Neuron (in vitro differentiated cells): ENCODE results near the gene POU6F2.

Source experiments
- H2AFZ ChIP-seq: one replicate; pipeline ENCODE4 v1.6.1; 2013; ENCODE audit warnings: low read depth, mild to moderate bottlenecking, inconsistent platforms, low read length, moderate library complexity
- H3K27me3 ChIP-seq: one replicate; pipeline ENCODE4 v1.6.1; 2013; ENCODE audit warnings: low read length; ENCODE audit not compliant: insufficient read depth
- H3K36me3 ChIP-seq: one replicate; pipeline ENCODE4 v1.6.1; 2013; ENCODE audit warnings: low read length; ENCODE audit not compliant: insufficient read depth
- H3K4me1 ChIP-seq: one replicate; pipeline ENCODE4 v1.6.1; 2013; ENCODE audit warnings: low read length; ENCODE audit not compliant: insufficient read depth
- H3K4me3 ChIP-seq: 2 replicates; pipeline ENCODE4 v1.5.1; 2013; ENCODE audit warnings: mild to moderate bottlenecking, low read length, moderate library complexity
- H3K9me3 ChIP-seq: one replicate; pipeline ENCODE4 v1.6.1; 2013; ENCODE audit warnings: low read length

Gene POU6F2

DNA sequence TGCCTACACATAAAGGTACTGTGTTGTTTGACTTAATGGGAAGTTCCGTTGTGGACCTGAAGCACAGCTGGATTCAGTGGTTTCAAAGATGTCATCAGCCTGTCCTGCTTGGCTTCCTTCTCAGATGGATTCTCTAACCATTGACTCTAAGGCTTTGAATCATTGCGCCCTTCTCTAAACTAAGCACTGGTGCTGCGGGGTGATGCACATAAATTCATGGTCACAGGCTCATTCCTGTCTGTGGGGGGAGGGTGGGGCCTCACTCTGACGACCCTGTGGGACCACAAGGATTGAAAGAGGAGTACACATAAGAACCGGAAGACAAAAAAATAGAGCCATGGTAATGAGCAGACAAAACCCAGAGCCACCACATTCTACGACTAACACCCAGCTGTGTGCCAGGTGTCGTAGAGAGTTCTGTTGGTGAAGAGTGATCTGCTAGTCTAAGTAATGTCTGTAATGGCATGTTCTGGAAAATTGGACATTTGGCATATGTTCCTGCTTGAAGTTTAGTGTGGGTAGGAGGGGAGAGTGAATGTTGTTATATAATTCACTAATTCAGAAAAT, 491.2 kb downstream of the POU6F2 start:
- no peaks in the 10 kb centered on the region for H3K36me3 ChIP-seq
- no peak overlapping the region for H3K4me3 ChIP-seq
- H3K9me3 ChIP-seq: no peaks in the 10 kb centered on the region
- no peak overlapping the region for H2AFZ ChIP-seq
- H3K4me1 ChIP-seq: no peaks in the 10 kb centered on the region
- no peaks in the 10 kb centered on the region for H3K27me3 ChIP-seq

- Histone ChIP-seq H3K4me1 (no peaks in the 10 kb centered on the region), H3K27me3 (no peaks in the 10 kb centered on the region), H2AFZ (no peak overlapping the region), H3K4me3 (no peak overlapping the region), H3K36me3 (no peaks in the 10 kb centered on the region), H3K9me3 (no peaks in the 10 kb centered on the region)
These were observed 503.2 kb downstream of the POU6F2 start for GRCh38 chr7:39480901-39481300.

DNA sequence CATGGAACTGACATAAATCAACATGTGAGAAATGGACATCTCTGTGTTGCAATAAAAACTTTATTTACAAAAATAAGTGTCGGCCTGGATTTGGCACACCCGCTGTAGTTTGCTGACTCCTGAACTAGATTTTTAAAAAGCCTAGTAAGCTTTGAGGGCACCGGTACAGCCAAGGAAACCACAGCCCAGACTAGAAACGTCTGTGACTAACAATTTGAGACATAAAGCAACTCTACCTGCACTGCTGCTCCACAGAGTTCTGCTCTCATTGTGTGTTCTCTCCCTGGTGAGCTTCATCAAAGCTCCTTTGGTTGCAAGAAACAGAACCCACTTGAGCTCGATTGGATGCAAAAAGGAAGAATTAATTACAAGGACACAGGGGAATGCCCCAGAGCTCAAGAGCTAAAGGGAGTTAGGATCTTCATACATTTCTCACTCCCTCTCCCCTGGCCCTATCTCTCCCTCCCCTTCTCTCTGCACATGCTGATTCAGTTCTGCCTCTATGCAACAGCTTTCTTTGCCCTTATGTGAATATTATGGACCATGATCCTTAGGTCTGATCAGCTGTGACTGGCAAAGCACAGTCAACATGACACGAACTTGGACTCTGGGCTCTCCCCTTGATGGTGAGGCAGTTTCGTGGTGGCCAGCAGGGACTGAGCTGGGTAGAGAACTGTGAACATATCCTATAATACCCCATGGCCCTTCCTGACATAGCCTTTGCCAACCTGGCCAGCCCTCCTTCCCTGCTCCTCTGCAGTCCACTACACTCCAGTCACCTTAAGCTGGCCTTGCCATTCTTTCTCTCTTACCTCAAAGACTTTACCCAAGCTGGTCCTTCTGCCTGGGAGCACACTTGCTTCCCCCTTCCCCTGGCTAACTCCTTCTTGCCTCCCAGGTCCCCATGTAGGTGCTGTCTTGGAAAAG, 511.0 kb downstream of the POU6F2 start:
- H3K9me3 ChIP-seq: no peaks in the 10 kb centered on the region
- H3K27me3 ChIP-seq: no peaks in the 10 kb centered on the region
- no peak overlapping the region for H2AFZ ChIP-seq
- no peaks in the 10 kb centered on the region for H3K36me3 ChIP-seq
- H3K4me1 ChIP-seq: no peaks in the 10 kb centered on the region
- H3K4me3 ChIP-seq: no peak overlapping the region

DNA sequence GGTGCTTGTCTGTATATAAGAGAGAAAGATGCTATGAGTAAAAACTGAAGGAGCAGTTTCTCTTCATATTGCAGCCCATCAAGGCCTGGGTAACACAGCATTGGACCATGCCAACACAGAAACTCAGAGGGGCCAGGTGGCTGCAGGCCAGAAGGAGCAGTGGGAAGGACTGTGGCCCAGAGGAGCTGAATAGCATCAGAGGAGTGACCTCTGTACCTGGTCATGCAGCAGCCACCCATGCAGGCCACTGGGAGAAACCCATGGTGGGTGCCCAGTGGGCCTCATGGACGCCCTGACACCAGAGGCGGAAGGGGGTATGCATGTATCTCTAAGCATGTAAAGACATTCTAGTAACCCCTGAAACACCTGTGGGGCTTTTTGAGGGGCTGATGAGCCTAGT, 512.6 kb downstream of the POU6F2 start:
- Histone ChIP-seq H3K4me1 (no peaks in the 10 kb centered on the region), H2AFZ (no peak overlapping the region), H3K36me3 (no peaks in the 10 kb centered on the region), H3K27me3 (no peaks in the 10 kb centered on the region), H3K9me3 (no peaks in the 10 kb centered on the region), H3K4me3 (no peak overlapping the region)

GRCh38 chr7:39493934-39494333, 516.2 kb downstream of the POU6F2 start:
- no peak overlapping the region for H2AFZ ChIP-seq
- H3K36me3 ChIP-seq: no peaks in the 10 kb centered on the region
- no peaks in the 10 kb centered on the region for H3K27me3 ChIP-seq
- no peaks in the 10 kb centered on the region for H3K4me1 ChIP-seq
- H3K4me3 ChIP-seq: no peak overlapping the region
- no peaks in the 10 kb centered on the region for H3K9me3 ChIP-seq

DNA sequence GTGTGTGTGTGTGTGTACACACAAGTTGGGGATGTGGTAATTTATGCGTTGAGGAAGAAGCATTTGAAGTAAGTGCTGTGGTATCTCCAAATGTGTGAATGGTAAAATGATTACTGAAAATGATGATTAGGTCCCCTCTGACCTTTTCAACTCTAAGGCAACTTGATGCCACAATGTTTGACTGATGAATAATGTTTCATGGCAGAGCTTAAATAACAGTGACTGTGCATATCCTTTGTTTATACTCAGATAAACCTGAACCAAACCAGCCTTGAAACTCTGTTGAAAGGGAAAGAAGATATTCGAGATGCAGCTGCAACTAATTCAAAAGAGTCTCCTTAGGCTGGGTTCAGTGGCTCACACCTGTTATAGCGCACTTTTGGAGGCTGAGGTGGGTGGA, 523.6 kb downstream of the POU6F2 start:
- peaks cover 2% of the 10 kb centered on the region for H3K27me3 ChIP-seq
- H3K4me1 ChIP-seq: no peaks in the 10 kb centered on the region
- no peak overlapping the region for H2AFZ ChIP-seq
- no peaks in the 10 kb centered on the region for H3K36me3 ChIP-seq
- no peaks in the 10 kb centered on the region for H3K9me3 ChIP-seq
- no peak overlapping the region for H3K4me3 ChIP-seq

- H3K27me3 ChIP-seq: no peaks in the 10 kb centered on the region
- H2AFZ ChIP-seq: no peak overlapping the region
- no peaks in the 10 kb centered on the region for H3K9me3 ChIP-seq
- H3K4me1 ChIP-seq: no peaks in the 10 kb centered on the region
- H3K36me3 ChIP-seq: no peaks in the 10 kb centered on the region
- H3K4me3 ChIP-seq: no peak overlapping the region
These were observed 527.3 kb downstream of the POU6F2 start for GRCh38 chr7:39504963-39505362.

DNA sequence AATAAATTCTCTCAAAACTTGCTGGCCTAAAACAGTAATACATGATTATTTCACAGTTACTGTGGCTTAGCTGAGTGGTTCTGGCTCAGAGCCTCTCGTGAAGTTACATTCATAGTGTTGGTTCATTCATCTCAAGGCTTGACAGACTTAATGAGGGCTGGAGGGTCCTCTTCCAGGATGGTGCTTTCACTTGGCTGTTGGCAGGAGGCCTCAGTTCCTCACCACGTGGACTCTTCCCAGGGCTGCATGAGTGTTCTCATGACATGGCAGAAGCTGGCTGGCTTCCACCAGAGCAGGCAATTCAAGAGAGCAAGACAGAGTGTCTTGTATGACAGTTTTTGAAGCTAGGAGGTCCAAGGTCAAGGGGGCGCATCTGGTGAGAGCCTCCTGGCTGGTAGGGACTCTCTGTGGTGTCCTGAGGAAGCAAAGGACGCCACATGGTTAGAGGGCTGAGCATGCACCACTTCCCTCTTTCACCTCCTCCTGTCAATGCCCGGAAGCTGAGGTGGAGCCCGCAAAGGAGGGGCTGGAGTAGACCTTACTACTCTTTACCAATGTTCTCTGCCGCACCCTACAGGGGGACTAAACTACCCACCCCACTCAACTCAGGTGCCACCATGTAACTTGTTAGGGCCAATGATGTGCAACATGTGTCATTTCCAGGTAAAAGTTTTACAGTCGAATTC, 530.3 kb downstream of the POU6F2 start:
- no peak overlapping the region for H2AFZ ChIP-seq
- H3K9me3 ChIP-seq: no peaks in the 10 kb centered on the region
- no peaks in the 10 kb centered on the region for H3K27me3 ChIP-seq
- H3K4me3 ChIP-seq: no peak overlapping the region
- H3K4me1 ChIP-seq: no peaks in the 10 kb centered on the region
- H3K36me3 ChIP-seq: no peaks in the 10 kb centered on the region

GRCh38 chr7:39509436-39509835, 531.7 kb downstream of the POU6F2 start:
- peaks cover 2% of the 10 kb centered on the region for H3K27me3 ChIP-seq
- no peak overlapping the region for H3K4me3 ChIP-seq

GRCh38 chr7:39509912-39510311, 532.2 kb downstream of the POU6F2 start:
- Histone ChIP-seq H3K36me3 (no peaks in the 10 kb centered on the region), H3K4me3 (no peak overlapping the region), H2AFZ (no peak overlapping the region), H3K4me1 (no peaks in the 10 kb centered on the region), H3K9me3 (no peaks in the 10 kb centered on the region), H3K27me3 (peaks cover 2% of the 10 kb centered on the region)

More at GRCh38 chr7:39509436-39509835, 531.7 kb downstream of the POU6F2 start:
- Histone ChIP-seq H3K9me3 (no peaks in the 10 kb centered on the region), H2AFZ (no peak overlapping the region), H3K4me1 (no peaks in the 10 kb centered on the region), H3K36me3 (no peaks in the 10 kb centered on the region)

DNA sequence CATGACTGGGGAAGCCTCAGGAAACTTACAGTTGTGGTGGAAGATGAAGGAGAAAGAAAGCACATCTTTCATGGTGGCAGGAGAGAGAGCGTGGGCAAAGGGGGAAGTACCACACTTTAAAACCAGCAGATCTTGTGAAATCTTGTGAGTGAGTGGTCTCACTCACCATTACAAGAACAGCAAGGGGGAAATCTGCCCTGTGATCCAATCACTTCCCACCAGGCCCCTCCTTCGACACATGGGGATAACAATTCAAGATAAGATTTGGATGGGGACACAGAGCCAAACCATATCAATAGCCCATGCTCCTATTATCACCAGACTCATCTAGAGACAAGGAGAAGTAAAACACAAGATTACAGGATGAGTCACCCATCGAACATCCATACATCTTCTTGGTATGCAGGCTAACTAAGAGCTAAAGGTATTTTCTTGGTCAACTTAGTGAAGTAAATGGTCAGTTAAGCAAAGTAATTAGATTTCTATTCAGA, 533.2 kb downstream of the POU6F2 start:
- Histone ChIP-seq H3K4me1 (no peaks in the 10 kb centered on the region), H3K27me3 (peaks cover 4% of the 10 kb centered on the region), H3K9me3 (no peaks in the 10 kb centered on the region), H3K4me3 (no peak overlapping the region), H3K36me3 (no peaks in the 10 kb centered on the region), H2AFZ (no peak overlapping the region)

- Histone ChIP-seq H3K9me3 (no peaks in the 10 kb centered on the region), H3K27me3 (peaks cover 12% of the 10 kb centered on the region), H3K36me3 (no peaks in the 10 kb centered on the region), H2AFZ (no peak overlapping the region), H3K4me3 (no peak overlapping the region), H3K4me1 (no peaks in the 10 kb centered on the region)
These were observed 538.0 kb downstream of the POU6F2 start for GRCh38 chr7:39515534-39516228.

GRCh38 chr7:39516498-39516897, 538.8 kb downstream of the POU6F2 start:
- Histone ChIP-seq H3K9me3 (no peaks in the 10 kb centered on the region), H3K27me3 (peaks cover 12% of the 10 kb centered on the region), H3K36me3 (no peaks in the 10 kb centered on the region), H3K4me3 (no peak overlapping the region), H2AFZ (no peak overlapping the region), H3K4me1 (no peaks in the 10 kb centered on the region)
